ENCODE measurements around the gene PTPN23.

DNA sequence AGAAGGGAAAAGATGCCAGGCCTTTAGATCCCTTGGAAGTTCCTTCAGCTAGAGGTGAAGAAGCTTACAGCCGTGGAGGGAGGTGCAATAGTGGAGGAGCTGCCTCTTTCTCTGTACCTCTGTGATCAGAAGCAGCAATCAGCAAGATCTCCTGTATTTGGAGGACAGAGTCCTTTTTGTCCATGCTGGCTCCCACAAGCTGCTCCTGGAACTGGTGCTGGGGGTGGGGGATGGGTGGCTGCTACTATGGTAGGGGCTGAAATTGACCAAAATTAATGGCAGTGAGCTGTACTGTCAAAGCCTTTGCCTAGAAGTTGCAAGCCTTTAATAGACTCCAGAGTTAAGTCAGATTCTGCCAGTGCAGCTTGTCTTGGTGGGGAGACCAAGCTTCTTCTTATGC is 18.2 kb downstream of the PTPN23 start:
- TF ChIP-seq, protein P1, sequence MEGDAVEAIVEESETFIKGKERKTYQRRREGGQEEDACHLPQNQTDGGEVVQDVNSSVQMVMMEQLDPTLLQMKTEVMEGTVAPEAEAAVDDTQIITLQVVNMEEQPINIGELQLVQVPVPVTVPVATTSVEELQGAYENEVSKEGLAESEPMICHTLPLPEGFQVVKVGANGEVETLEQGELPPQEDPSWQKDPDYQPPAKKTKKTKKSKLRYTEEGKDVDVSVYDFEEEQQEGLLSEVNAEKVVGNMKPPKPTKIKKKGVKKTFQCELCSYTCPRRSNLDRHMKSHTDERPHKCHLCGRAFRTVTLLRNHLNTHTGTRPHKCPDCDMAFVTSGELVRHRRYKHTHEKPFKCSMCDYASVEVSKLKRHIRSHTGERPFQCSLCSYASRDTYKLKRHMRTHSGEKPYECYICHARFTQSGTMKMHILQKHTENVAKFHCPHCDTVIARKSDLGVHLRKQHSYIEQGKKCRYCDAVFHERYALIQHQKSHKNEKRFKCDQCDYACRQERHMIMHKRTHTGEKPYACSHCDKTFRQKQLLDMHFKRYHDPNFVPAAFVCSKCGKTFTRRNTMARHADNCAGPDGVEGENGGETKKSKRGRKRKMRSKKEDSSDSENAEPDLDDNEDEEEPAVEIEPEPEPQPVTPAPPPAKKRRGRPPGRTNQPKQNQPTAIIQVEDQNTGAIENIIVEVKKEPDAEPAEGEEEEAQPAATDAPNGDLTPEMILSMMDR (IDR thresholded peaks at IDR 0.05; ENCODE audit: insufficient read depth, low read length, poor library complexity, severe bottlenecking), result no peak
- no peak for TF ChIP-seq EZH2phosphoT487 (conservative IDR thresholded peaks at IDR 0.05; ENCODE audit: low read length)
